ENCODE results near the gene ZNF628.

DNA sequence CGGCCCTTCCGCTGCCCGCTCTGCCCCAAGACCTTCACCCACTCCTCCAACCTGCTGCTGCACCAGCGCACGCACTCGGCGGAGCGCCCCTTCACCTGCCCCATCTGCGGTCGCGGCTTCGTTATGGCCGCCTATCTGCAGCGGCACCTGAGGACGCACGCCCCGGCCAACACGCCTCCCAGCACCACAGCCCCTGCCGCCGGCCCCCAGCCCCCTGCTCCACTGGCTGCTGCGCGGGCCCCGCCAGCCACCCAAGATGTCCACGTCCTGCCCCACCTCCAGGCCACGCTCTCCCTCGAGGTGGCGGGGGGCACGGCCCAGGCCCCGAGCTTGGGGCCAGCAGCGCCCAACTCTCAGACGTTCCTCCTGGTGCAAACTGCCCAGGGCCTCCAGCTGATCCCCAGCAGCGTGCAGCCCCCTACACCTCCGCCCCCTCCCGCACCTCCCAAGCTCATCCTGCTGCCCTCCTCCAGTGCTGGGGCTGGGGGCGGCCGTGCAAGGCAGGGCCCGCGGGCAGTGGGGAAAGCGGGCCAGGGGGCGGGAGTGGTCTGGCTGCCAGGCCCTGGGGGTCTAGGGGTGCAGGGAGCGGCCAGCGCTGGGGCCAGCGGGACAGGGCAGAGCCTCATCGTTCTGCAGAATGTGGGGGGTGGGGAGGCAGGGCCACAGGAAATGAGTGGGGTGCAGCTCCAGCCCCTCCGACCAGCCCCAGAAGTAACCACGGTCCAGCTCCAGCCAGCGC is 6.7 kb downstream of the ZNF628 start:
- TF ChIP-seq, protein P1, sequence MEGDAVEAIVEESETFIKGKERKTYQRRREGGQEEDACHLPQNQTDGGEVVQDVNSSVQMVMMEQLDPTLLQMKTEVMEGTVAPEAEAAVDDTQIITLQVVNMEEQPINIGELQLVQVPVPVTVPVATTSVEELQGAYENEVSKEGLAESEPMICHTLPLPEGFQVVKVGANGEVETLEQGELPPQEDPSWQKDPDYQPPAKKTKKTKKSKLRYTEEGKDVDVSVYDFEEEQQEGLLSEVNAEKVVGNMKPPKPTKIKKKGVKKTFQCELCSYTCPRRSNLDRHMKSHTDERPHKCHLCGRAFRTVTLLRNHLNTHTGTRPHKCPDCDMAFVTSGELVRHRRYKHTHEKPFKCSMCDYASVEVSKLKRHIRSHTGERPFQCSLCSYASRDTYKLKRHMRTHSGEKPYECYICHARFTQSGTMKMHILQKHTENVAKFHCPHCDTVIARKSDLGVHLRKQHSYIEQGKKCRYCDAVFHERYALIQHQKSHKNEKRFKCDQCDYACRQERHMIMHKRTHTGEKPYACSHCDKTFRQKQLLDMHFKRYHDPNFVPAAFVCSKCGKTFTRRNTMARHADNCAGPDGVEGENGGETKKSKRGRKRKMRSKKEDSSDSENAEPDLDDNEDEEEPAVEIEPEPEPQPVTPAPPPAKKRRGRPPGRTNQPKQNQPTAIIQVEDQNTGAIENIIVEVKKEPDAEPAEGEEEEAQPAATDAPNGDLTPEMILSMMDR (conservative IDR thresholded peaks at IDR 0.05; ENCODE audit: low read depth, low read length) = no peak
- no peak for TF ChIP-seq EZH2 (IDR thresholded peaks at IDR 0.05; ENCODE audit: borderline replicate concordance, low read depth, low read length, poor library complexity, severe bottlenecking)

Measured in A673 (cell line).